Measurements from ENCODE around the gene PTPRN2. TPM values are rescaled to one million over a fixed set of nuclear protein-coding genes. Genes with fewer than 3 reads are reported as not detected.

Gene PTPRN2
- total RNA-seq, 1 experiment from 2014 or later, result 2.1 TPM

- Histone ChIP-seq H3K27ac (ENCODE audit: low read depth, low read length) (no peak overlapping the region), H3K4me2 (ENCODE audit: low read length) (no peak overlapping the region), H3K4me3 (replicated peaks in 1 of 2; ENCODE audit: low read depth in 1 of 2, low read length in 2 of 2) (no peak overlapping the region), H2AFZ (ENCODE audit: low read depth, low read length, poor library complexity, severe bottlenecking) (no peak overlapping the region), H3K9me2 (ENCODE audit: insufficient read depth) (no peaks in the 10 kb centered on the region), H3K27me3 (ENCODE audit: insufficient read depth, low read length) (no peaks in the 10 kb centered on the region), H3K36me3 (ENCODE audit: control insufficient read depth in 1 of 2, insufficient read depth in 2 of 2, low read length in 2 of 2) (no peaks in the 10 kb centered on the region), H3K79me2 (ENCODE audit: insufficient read depth, low read length) (no peaks in the 10 kb centered on the region), H3K4me1 (ENCODE audit: control insufficient read depth in 1 of 2, insufficient read depth in 2 of 2, low read length in 2 of 2) (no peaks in the 10 kb centered on the region), H3K9me3 (ENCODE audit: control insufficient read depth in 1 of 2, insufficient read depth in 1 of 2, low read depth in 1 of 2, low read length in 2 of 2) (no peaks in the 10 kb centered on the region), H3K9ac (ENCODE audit: low read length) (no peak overlapping the region), H4K20me1 (ENCODE audit: insufficient read depth) (no peaks in the 10 kb centered on the region)
- POLR2A ChIA-PET, result no interaction called here
- intact Hi-C loops (cut with micrococcal nuclease), result no loop called here
- CTCF ChIA-PET, result no interaction called here
- BruUV-seq (replicated peaks), result no TSS peak
- DNase-seq (ENCODE audit: low read depth, low spot score), result no peak
- RAD21 ChIA-PET (ENCODE audit: low non-redundant PET in 1 of 2, low total read pairs in 2 of 2, uncharacterized antibody in 2 of 2, unreplicated experiment in 2 of 2), result no interaction called here
- TF ChIP-seq FOSL1 (IDR thresholded peaks at IDR 0.05; ENCODE audit: low read depth) (no peak), CEBPB (IDR thresholded peaks at IDR 0.05; ENCODE audit: low read depth) (no peak), TCF7L2 (IDR thresholded peaks at IDR 0.05; ENCODE audit: borderline replicate concordance, extremely low read depth, insufficient read depth, insufficient read length) (no peak), EGR1 (IDR thresholded peaks at IDR 0.05; ENCODE audit: low read depth) (no peak), ZBTB33 (IDR thresholded peaks at IDR 0.05; ENCODE audit: extremely low read depth, insufficient replicate concordance, low read length) (no peak), ZFX (IDR thresholded peaks at IDR 0.05) (no peak), POLR2AphosphoS5 (IDR thresholded peaks at IDR 0.05; ENCODE audit: low read depth, low read length) (no peak), POLR2A (IDR thresholded peaks at IDR 0.05; ENCODE audit: borderline replicate concordance, extremely low read depth, insufficient read depth, insufficient read length) (no peak), SP1 (IDR thresholded peaks at IDR 0.05; ENCODE audit: low read depth) (no peak), JUND (IDR thresholded peaks at IDR 0.05) (no peak), REST (IDR thresholded peaks at IDR 0.05; ENCODE audit: low read depth) (no peak), CTCF (IDR thresholded peaks at IDR 0.05 in 2 of 3, conservative IDR thresholded peaks at IDR 0.05 in 1 of 3; ENCODE audit: borderline replicate concordance in 1 of 3, insufficient read depth in 1 of 3, low read depth in 2 of 3, low read length in 2 of 3) (no peak), EZH2phosphoT487 (IDR thresholded peaks at IDR 0.05; ENCODE audit: borderline replicate concordance) (no peak), SIN3A (IDR thresholded peaks at IDR 0.05; ENCODE audit: low read depth) (no peak), CBX3 (IDR thresholded peaks at IDR 0.05; ENCODE audit: low read depth) (no peak), YY1 (IDR thresholded peaks at IDR 0.05; ENCODE audit: extremely low read depth, insufficient replicate concordance, low read depth, low read length) (no peak), ATF3 (IDR thresholded peaks at IDR 0.05) (no peak), EZH2 (IDR thresholded peaks at IDR 0.05) (no peak), MAX (IDR thresholded peaks at IDR 0.05) (no peak)
- ATAC-seq, result no peak
These were observed 941.1 kb downstream of the PTPRN2 start for GRCh38 chr7:157646551-157646950.
